ENCODE results near the gene CUX1.

CUX1 gene

GRCh38 chr7:102185796-102186195 is 368.4 kb downstream of the CUX1 start:
- DNase-seq (ENCODE audit: low spot score), result no peak

- DNase-seq (ENCODE audit: low spot score), result no peak
These were observed 368.9 kb downstream of the CUX1 start for GRCh38 chr7:102186306-102186705.

GRCh38 chr7:102188746-102189145 is 371.3 kb downstream of the CUX1 start:
- DNase-seq (ENCODE audit: low spot score), result no peak

DNA sequence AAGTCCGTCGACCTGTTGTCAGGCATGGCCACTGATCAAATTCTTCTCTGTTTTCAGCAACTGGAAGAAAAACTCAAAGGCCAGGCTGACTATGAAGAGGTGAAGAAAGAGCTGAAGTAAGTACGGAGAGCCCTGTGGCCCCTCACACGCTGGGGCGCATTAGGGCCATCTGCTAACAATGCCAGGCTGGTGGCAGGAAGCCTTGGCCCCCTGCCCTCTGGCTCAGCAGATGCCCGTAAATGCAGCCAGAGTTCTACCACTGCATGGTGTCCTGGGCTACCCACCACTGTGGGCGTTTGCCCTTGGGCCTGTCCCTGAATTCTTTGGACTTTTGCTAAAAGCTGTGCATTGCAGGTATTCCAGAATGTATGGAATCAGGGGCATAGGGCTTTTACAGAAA is 372.3 kb downstream of the CUX1 start:
- DNase-seq (ENCODE audit: low spot score), result no peak

DNA sequence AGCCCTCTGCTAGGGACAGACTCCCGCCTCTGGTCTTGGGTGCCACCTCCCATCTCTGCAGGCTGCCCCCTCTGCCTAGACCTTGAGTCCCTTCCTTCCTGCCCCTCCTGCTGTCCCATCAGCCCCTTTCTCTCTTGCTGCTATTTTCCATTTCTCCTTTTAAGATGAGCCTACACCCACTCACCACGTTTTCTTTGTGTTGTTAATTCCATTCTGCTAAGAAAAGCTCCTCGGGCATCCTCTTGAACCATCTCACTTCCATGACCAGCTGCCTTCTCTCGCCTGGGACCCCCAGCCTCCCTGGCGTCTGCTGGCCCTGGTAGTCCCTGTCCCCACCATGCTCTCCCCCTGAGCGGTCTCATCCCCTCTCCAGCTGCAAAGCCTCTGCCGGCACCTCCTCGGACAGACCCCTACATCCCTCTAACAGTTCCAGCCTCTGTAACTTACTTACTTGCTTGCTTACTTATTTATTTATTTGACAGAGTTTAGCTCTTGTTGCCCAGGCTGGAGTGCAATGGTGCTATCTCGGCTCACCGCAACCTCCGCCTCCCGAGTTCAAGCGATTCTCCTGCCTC is 373.4 kb downstream of the CUX1 start:
- no peak for DNase-seq (ENCODE audit: low spot score)

GRCh38 chr7:102191556-102192379 is 374.3 kb downstream of the CUX1 start:
- DNase-seq (ENCODE audit: low spot score), result no peak

GRCh38 chr7:102192790-102193189 is 375.4 kb downstream of the CUX1 start:
- no peak for DNase-seq (ENCODE audit: low spot score)

DNA sequence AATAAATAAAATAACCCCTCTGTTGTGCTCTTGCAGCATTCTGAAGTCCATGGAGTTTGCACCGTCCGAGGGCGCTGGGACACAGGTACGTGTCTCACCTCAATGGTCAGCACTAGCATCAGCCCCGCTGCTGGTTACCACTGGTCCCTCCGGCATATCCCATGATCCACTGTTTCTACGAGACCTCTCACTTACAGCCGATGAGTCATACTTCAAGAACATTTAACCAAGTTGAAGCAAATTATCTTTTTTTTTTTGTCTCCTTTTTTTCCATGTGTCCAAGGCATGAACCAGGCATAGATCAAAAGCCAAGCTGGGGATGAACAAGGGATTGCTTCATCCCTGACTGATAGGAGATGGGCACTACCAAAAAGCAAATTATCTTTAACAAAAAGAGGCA is 376.4 kb downstream of the CUX1 start:
- no peak for DNase-seq (ENCODE audit: low spot score)

- DNase-seq (ENCODE audit: low spot score), result no peak
These were observed 377.9 kb downstream of the CUX1 start for GRCh38 chr7:102195361-102195760.

GRCh38 chr7:102196028-102196427 is 378.6 kb downstream of the CUX1 start:
- no peak for DNase-seq (ENCODE audit: low spot score)

- no peak for DNase-seq (ENCODE audit: low spot score)
These were observed 379.7 kb downstream of the CUX1 start for GRCh38 chr7:102197161-102197560.

DNA sequence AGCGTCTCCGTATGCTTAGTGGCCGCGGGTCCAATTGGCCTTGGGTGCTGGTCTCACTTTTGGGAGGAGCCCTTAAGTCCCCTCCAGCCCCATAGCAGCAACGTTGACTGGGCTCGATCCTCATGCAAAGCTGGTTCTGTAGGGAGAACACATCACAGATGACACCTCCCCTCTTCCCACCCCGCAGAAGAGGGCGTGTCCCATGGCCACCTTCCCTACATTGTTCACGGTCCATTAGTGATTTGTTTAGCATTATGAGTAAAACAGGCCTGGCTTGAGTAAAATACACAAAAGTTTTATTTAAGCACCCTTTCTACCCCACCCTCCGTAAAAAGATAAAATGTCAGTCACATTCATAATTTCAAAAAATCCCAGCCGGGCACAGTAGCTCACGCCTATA is 380.2 kb downstream of the CUX1 start:
- DNase-seq (ENCODE audit: low spot score), result no peak

DNA sequence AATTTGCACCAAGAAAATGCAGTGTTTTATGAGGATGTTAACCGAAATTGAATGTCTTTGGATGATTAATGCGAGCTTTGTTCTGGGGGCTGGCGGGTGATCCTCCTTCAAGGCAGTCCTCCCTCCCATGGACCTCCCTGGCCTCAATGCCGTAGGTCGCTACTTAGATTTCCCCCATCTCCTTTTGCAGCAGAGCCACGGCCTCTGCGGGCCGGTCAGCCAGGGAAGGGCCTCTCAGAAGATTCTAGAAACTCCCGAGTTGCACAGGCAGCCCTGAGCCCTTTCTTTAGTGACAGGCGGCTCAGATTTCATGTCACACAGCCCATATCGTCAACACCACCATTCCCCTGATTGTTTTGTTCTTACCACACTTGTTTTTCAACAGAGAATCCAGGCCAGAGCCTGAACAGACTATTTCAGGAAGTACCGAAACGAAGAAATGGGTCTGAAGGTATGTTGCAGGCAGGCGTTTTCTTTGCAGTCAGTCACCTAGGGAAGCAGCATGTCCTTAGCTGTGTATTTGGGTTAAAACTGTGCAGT is 381.1 kb downstream of the CUX1 start:
- no peak for DNase-seq (ENCODE audit: low spot score)

DNA sequence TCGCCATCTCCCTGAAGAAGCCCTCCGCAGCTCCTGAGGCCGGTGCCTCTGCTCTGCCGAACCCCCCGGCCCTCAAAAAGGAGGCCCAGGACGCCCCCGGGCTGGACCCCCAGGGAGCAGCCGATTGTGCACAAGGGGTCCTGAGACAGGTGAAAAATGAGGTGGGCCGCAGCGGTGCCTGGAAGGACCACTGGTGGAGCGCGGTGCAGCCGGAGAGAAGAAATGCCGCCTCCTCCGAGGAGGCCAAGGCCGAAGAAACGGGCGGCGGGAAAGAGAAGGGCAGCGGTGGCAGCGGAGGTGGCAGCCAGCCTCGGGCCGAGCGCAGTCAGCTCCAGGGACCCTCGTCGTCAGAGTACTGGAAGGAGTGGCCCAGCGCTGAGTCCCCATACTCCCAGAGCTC is 384.1 kb downstream of the CUX1 start:
- no peak for DNase-seq (ENCODE audit: low spot score)

DNA sequence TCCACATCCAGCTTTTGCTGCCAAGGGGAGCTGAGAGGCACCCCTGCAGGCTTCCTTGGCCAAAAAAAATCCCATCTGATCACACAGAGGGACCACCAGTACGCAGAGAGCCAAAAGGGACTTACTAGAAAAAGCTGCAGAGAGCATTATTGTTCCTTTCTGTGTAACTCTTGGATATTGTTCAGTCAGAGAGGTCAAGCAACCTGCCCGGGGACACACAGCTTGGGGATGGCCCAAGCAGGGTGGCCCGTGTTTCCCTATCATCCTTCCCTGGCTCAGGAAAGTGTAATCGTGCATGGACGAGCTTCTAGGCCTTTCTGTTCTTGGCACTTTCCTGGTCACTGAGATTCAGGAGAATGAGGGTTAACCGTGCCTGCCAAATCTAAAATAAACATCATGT is 385.1 kb downstream of the CUX1 start:
- DNase-seq (ENCODE audit: low spot score), result no peak

DNA sequence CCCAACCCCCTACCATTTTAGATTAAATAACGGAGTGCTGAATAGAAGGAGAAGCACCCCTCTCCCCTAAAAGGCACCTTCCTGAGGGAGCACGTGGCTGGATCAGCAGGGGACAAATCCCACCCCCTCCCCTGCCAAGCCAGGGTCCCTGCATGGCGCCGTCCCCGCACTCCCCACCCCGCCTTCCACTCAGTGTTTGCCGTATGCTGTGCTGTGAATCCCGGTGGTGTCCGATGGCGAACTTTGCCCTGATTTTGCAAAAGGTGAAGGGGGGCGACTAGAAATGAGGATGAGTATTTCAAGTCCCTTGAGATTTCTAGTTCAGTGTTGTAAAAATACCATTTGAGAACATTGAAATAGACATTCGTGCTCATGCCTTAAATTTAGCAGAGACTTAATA is 385.8 kb downstream of the CUX1 start:
- no peak for DNase-seq (ENCODE audit: low spot score)

DNA sequence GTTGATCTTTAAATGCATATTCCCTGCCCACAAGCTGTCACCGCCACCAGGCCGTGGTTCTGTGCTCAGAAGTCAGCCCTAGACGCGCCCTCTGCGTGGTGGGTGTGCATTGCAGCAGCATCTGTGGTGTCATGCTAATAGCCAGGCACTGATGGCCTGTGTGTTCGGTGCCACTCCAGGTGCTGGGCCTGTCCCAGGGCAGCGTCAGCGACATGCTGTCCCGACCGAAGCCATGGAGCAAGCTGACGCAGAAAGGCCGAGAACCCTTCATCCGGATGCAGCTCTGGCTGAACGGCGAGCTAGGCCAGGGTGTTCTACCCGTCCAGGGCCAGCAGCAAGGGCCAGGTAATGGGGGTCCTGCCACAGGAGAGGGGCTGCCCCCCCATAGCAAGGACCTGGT is 386.8 kb downstream of the CUX1 start:
- no peak for DNase-seq (ENCODE audit: low spot score)

DNA sequence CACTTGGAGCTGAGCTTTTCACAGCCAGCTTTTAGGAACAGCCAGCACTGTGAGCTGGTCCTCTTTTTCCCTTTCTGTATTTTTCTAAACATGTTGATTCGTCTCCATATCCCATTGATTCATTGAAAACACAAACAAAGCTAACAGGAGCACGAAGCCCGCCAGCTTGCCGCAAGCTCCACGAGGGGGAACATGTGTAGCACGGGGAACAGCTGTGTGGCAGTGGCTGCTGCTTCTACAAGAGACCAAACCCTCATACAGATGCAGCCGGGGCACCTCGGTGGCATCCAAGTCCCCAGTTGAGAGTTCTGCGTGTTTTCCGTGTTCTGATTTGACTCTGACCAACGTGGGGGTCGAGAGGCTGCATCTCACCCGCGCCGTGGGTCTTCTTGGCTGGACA is 388.5 kb downstream of the CUX1 start:
- no peak for DNase-seq (ENCODE audit: low spot score)

GRCh38 chr7:102208826-102209225 is 391.4 kb downstream of the CUX1 start:
- DNase-seq (ENCODE audit: low spot score), result no peak

DNA sequence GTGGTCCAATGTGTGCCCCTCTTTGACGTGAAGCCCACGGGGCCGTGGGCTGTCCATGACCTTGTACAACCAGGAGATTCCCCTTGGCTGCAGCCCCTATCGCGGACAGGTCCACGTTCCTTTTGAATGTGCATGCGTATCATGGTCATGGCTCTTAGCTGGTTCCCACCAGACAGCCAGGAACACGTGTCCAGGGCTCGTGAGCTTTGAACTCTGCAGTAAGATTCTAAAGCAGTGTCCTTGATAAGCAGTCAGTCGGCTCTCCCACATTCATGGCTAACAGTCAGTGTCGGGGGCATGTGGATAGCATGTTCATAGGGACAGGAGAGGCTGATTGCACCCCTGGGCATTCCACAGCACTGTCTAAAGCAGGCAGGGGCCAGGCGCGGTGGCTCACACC is 393.4 kb downstream of the CUX1 start:
- DNase-seq (ENCODE audit: low spot score), result no peak

GRCh38 chr7:102211590-102212550 is 394.4 kb downstream of the CUX1 start:
- DNase-seq (ENCODE audit: low spot score), result no peak

GRCh38 chr7:102214477-102215072 is 397.1 kb downstream of the CUX1 start:
- no peak for DNase-seq (ENCODE audit: low spot score)
